Measurements from ENCODE around the gene FGFR1OP2. TPM values are rescaled to one million over a fixed set of nuclear protein-coding genes. Genes with fewer than 3 reads are reported as not detected.

The FGFR1OP2 gene
- total and polyA plus RNA-seq, 2 experiments from 2014 or later, result 35.6 to 45.0 TPM

DNA sequence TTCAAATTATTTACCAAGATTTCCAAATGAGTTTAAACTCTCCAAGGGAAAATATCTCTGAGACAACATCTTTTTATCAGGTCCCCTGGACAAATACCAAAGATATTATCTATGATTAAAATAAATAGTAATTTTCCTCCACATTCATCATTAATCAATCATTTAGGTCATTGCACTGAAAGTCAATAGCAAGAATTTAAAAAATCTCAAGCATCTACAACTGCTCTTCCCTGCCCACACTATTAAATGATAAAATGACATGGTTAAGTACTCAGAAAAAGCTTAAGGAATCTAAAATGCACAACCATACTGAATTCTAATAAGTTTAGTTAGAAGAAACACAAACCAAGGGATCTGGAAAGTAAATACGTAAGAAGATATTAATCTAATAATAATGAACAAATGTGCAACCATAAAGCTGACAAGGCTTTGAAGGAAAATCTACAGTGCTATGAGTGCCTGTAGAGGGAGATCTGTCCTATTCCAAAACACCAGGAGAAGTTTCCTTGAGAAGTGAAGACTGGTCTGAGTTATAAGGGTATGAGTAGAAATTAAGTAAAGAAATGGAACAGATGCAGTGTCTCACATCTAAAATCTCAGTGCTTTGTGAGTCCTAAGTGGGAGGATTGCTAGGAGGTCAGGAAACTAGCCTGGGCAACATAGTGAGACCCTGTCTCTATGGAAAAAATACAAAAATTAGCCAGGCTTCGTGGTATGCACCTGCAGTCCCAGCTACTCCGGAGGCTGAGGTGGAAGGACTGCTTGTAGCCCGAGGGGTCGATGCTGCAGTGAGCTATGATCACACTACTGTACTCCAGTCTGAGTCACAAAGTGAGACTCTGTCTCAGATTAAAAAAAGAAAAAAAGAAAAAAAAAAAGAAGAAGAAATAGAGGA lies 19.7 kb upstream of the FGFR1OP2 start (continued):
- TF ChIP-seq, protein P1, sequence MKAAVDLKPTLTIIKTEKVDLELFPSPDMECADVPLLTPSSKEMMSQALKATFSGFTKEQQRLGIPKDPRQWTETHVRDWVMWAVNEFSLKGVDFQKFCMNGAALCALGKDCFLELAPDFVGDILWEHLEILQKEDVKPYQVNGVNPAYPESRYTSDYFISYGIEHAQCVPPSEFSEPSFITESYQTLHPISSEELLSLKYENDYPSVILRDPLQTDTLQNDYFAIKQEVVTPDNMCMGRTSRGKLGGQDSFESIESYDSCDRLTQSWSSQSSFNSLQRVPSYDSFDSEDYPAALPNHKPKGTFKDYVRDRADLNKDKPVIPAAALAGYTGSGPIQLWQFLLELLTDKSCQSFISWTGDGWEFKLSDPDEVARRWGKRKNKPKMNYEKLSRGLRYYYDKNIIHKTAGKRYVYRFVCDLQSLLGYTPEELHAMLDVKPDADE (IDR thresholded peaks at IDR 0.05), result no peak
- TF ChIP-seq NANOG (IDR thresholded peaks at IDR 0.05; ENCODE audit: borderline replicate concordance), result no peak
- TF ChIP-seq ZNF114 (CRISPR knock-in tag; IDR thresholded peaks at IDR 0.05), result no peak

DNA sequence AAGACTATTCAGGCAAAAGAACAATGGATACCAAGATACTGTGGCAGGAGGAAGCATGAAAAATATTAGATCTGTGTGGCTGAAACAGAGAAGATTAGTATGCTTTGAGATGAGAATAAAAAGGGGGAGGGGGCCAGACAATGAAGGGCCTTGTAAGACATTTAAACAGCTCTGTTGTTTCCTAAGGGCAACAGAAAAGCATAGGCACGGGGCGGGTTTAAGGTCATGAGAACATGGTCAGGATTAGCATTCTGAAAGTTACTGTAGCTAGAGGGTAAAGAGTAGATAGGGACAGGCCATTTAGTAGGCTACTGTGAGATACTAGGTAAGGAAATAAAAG lies 19.1 kb upstream of the FGFR1OP2 start:
- Histone ChIP-seq H3K4me3 (no peak overlapping the region), H3K4me1 (ENCODE audit: insufficient read depth) (no peaks in the 10 kb centered on the region), H3K36me3 (ENCODE audit: insufficient read depth) (peaks cover 21% of the 10 kb centered on the region; the same call in 1 of the 2 replicates), H3K4me2 (no peak overlapping the region), H4K20me1 (replicated peaks; ENCODE audit: insufficient read depth) (no peaks in the 10 kb centered on the region), H3K27ac (ENCODE audit: low read depth) (no peak overlapping the region), H3K9me2 (ENCODE audit: insufficient read depth) (no peaks in the 10 kb centered on the region), H3K79me2 (replicated peaks; ENCODE audit: insufficient read depth) (no peaks in the 10 kb centered on the region), H2AFZ (no peak overlapping the region), H3F3A (replicated peaks; ENCODE audit: low read depth) (no peaks in the 10 kb centered on the region), H3K27me3 (ENCODE audit: insufficient read depth) (no peaks in the 10 kb centered on the region)
- no peak overlapping the region for H3K27ac Mint-ChIP-seq
- peaks cover 7% of the 10 kb centered on the region for H3K27me3 Mint-ChIP-seq (ENCODE audit: insufficient read depth, low read depth, poor library complexity)
- no peaks in the 10 kb centered on the region for H3K9me3 Mint-ChIP-seq
- DNase-seq (ENCODE audit: low spot score) (no peak), ATAC-seq (no peak)
- H3K36me3 Mint-ChIP-seq (ENCODE audit: low read depth), result peaks cover 36% of the 10 kb centered on the region
- no peak overlapping the region for H3K4me3 Mint-ChIP-seq
- no peaks in the 10 kb centered on the region for H3K4me1 Mint-ChIP-seq
- no peak for TF ChIP-seq ZNF462 (CRISPR knock-in tag; IDR thresholded peaks at IDR 0.05)
- TF ChIP-seq, protein P1 (IDR thresholded peaks at IDR 0.05), result no peak
- TF ChIP-seq, protein P2, sequence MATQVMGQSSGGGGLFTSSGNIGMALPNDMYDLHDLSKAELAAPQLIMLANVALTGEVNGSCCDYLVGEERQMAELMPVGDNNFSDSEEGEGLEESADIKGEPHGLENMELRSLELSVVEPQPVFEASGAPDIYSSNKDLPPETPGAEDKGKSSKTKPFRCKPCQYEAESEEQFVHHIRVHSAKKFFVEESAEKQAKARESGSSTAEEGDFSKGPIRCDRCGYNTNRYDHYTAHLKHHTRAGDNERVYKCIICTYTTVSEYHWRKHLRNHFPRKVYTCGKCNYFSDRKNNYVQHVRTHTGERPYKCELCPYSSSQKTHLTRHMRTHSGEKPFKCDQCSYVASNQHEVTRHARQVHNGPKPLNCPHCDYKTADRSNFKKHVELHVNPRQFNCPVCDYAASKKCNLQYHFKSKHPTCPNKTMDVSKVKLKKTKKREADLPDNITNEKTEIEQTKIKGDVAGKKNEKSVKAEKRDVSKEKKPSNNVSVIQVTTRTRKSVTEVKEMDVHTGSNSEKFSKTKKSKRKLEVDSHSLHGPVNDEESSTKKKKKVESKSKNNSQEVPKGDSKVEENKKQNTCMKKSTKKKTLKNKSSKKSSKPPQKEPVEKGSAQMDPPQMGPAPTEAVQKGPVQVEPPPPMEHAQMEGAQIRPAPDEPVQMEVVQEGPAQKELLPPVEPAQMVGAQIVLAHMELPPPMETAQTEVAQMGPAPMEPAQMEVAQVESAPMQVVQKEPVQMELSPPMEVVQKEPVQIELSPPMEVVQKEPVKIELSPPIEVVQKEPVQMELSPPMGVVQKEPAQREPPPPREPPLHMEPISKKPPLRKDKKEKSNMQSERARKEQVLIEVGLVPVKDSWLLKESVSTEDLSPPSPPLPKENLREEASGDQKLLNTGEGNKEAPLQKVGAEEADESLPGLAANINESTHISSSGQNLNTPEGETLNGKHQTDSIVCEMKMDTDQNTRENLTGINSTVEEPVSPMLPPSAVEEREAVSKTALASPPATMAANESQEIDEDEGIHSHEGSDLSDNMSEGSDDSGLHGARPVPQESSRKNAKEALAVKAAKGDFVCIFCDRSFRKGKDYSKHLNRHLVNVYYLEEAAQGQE (IDR thresholded peaks at IDR 0.05; ENCODE audit: unreplicated experiment), result no peak
- TF ChIP-seq, protein P3, sequence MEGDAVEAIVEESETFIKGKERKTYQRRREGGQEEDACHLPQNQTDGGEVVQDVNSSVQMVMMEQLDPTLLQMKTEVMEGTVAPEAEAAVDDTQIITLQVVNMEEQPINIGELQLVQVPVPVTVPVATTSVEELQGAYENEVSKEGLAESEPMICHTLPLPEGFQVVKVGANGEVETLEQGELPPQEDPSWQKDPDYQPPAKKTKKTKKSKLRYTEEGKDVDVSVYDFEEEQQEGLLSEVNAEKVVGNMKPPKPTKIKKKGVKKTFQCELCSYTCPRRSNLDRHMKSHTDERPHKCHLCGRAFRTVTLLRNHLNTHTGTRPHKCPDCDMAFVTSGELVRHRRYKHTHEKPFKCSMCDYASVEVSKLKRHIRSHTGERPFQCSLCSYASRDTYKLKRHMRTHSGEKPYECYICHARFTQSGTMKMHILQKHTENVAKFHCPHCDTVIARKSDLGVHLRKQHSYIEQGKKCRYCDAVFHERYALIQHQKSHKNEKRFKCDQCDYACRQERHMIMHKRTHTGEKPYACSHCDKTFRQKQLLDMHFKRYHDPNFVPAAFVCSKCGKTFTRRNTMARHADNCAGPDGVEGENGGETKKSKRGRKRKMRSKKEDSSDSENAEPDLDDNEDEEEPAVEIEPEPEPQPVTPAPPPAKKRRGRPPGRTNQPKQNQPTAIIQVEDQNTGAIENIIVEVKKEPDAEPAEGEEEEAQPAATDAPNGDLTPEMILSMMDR (conservative IDR thresholded peaks at IDR 0.05; ENCODE audit: low read depth in 2 of 2), result no peak
- TF ChIP-seq NANOG (IDR thresholded peaks at IDR 0.05; ENCODE audit: borderline replicate concordance), result no peak
- no peak for TF ChIP-seq POLR2AphosphoS5 (IDR thresholded peaks at IDR 0.05; ENCODE audit: low read depth)
- TF ChIP-seq EZH2 (IDR thresholded peaks at IDR 0.05; ENCODE audit: low read depth, unreplicated experiment), result no peak
- no peak for TF ChIP-seq STAT1 (IDR thresholded peaks at IDR 0.05; ENCODE audit: unreplicated experiment)
- no peak for TF ChIP-seq ZNF331 (CRISPR knock-in tag; IDR thresholded peaks at IDR 0.05; ENCODE audit: low read depth)
